Liver (tissue), 9 donors: ENCODE results near the gene PACC1. TPM values are rescaled to one million over a fixed set of nuclear protein-coding genes. Genes with fewer than 3 reads are reported as not detected.
"Not testable (repeated sequence)": the region's sequence is repeated elsewhere in the genome, so short reads cannot be mapped to it uniquely, and the experiment has no call there.

Source experiments
- DNase-seq: peaks from one replicate; pipeline ENCODE4 v3.0.0-alpha.2; 2017; ENCODE audit warnings: low spot score
- H3K27ac ChIP-seq, 2 donors: one replicate each; pipeline ENCODE4 v1.7.0; 2013; ENCODE audit warnings: inconsistent platforms in 2 of 2, low read length in 2 of 2, control low read depth in 1 of 2, low read depth in 1 of 2, mild to moderate bottlenecking in 1 of 2
- H3K27me3 ChIP-seq, 4 donors: one replicate each; pipeline versions ENCODE4 v1.6.1 to v1.7.0; 2013; ENCODE audit warnings: low read length in 3 of 4, inconsistent platforms in 1 of 4, mild to moderate bottlenecking in 1 of 4, moderate library complexity in 1 of 4; ENCODE audit not compliant: control insufficient read depth in 4 of 4, insufficient read depth in 4 of 4
- H3K36me3 ChIP-seq, 4 donors: one replicate each; pipeline versions ENCODE4 v1.6.1 to v1.7.0; 2013; ENCODE audit warnings: low read length in 3 of 4, mild to moderate bottlenecking in 3 of 4, low read depth in 1 of 4, moderate library complexity in 1 of 4; ENCODE audit not compliant: control insufficient read depth in 4 of 4, insufficient read depth in 3 of 4
- H3K4me1 ChIP-seq, 4 donors: one replicate each; pipeline versions ENCODE4 v1.6.1 to v1.7.0; 2013; ENCODE audit warnings: low read length in 3 of 4, mild to moderate bottlenecking in 3 of 4, moderate library complexity in 1 of 4; ENCODE audit not compliant: control insufficient read depth in 4 of 4, insufficient read depth in 4 of 4
- H3K4me3 ChIP-seq, 3 donors: one replicate each; pipeline versions ENCODE4 v1.6.1 to v1.7.0; 2013; ENCODE audit warnings: low read length in 3 of 3, control low read depth in 1 of 3, low read depth in 1 of 3, mild to moderate bottlenecking in 1 of 3
- H3K9ac ChIP-seq, 2 donors: one replicate each; pipeline ENCODE4 v1.7.0; 2013; ENCODE audit warnings: low read length in 2 of 2, mild to moderate bottlenecking in 2 of 2, moderate library complexity in 2 of 2, control low read depth in 1 of 2, low read depth in 1 of 2
- H3K9me3 ChIP-seq, 4 donors: one replicate each; pipeline versions ENCODE4 v1.6.1 to v1.7.0; 2013; ENCODE audit warnings: low read length in 3 of 4; ENCODE audit not compliant: control insufficient read depth in 4 of 4
- CTCF ChIP-seq: fragments of 150-350 bp; IDR thresholded peaks from 2 replicates; pipeline ENCODE4 v1.5.1; 2017; ENCODE audit warnings: improper control_type of control experiment, low read depth, low read length; ENCODE audit not compliant: missing input control
- EGR1 ChIP-seq, 2 donors: IDR thresholded peaks; 2 replicates each; pipeline ENCODE4 v1.6.1; 2016 to 2018; ENCODE audit warnings: antibody characterized with exemption in 2 of 2, low read depth in 2 of 2
- FOXA1 ChIP-seq: IDR thresholded peaks from 2 replicates; pipeline ENCODE4 v1.6.1; 2016; ENCODE audit warnings: antibody characterized with exemption
- GABPA ChIP-seq, 2 donors: IDR thresholded peaks in 1 of 2; conservative IDR thresholded peaks in 1 of 2; 2 replicates each; pipeline ENCODE4 v1.6.1; 2016; ENCODE audit warnings: antibody characterized with exemption in 2 of 2, mild to moderate bottlenecking in 1 of 2, moderate library complexity in 1 of 2
- HNF4A ChIP-seq, 2 donors: conservative IDR thresholded peaks; 2 replicates each; pipeline ENCODE4 v1.6.1; 2016; ENCODE audit warnings: antibody characterized with exemption in 2 of 2, mild to moderate bottlenecking in 2 of 2
- HNF4G ChIP-seq: IDR thresholded peaks from 2 replicates; pipeline ENCODE4 v1.6.1; 2016; ENCODE audit warnings: antibody characterized with exemption
- JUND ChIP-seq, 2 donors: IDR thresholded peaks; 2 replicates each; pipeline ENCODE4 v1.6.1; 2016; ENCODE audit warnings: antibody characterized with exemption in 2 of 2
- NR2F2 ChIP-seq: IDR thresholded peaks from 2 replicates; pipeline ENCODE4 v1.6.1; 2016; ENCODE audit warnings: antibody characterized with exemption
- RAD21 ChIP-seq, 2 donors: IDR thresholded peaks; 2 replicates each; pipeline ENCODE4 v1.6.1; 2016; ENCODE audit warnings: antibody characterized with exemption in 2 of 2, mild to moderate bottlenecking in 2 of 2
- REST ChIP-seq: IDR thresholded peaks from 2 replicates; pipeline ENCODE4 v1.6.1; 2016; ENCODE audit warnings: antibody characterized with exemption, mild to moderate bottlenecking
- RXRA ChIP-seq, 2 donors: IDR thresholded peaks; 2 replicates each; pipeline ENCODE4 v1.6.1; 2017 to 2018; ENCODE audit warnings: antibody characterized with exemption in 2 of 2, mild to moderate bottlenecking in 1 of 2
- SP1 ChIP-seq: IDR thresholded peaks from 2 replicates; pipeline ENCODE4 v1.6.1; 2018; ENCODE audit warnings: antibody characterized with exemption, mild to moderate bottlenecking
- TAF1 ChIP-seq: conservative IDR thresholded peaks from 2 replicates; pipeline ENCODE4 v1.6.1; 2016; ENCODE audit warnings: antibody characterized with exemption, mild to moderate bottlenecking
- YY1 ChIP-seq: IDR thresholded peaks from 2 replicates; pipeline ENCODE4 v1.6.1; 2016; ENCODE audit warnings: antibody characterized with exemption, mild to moderate bottlenecking
- WGBS: extraction: QIAGEN DNeasy Blood & Tissue Kit; methylation state at CpG from one replicate; pipeline ENCODE4 v1.1.7; 2013; 5-methylcytosine and 5-hydroxymethylcytosine counted together
- polyA plus RNA-seq, 2 donors: library from polyadenylated mRNA; stranded (reverse) in 1 of 2; unstranded in 1 of 2; fragments of 200-250 nt in 1 of 2; fragments of >200 nt in 1 of 2; fragmentation: Nextera tagmentation in 1 of 2; extraction: Ambion mirVana in 1 of 2; gene quantifications; one replicate each; pipeline versions ENCODE4 v1.2.1 to v1.2.3, GENCODE V29; 2013 to 2015
- total RNA-seq, 2 donors: library from RNA; depleted of rRNA; stranded (reverse); fragments of >200 nt; gene quantifications; one replicate each; pipeline ENCODE4 v1.2.3, GENCODE V29; 2014
- TF ChIP-seq, protein P1 (sequence below): IDR thresholded peaks from 2 replicates; pipeline ENCODE4 v1.6.1; 2016; ENCODE audit warnings: antibody characterized with exemption
- TF ChIP-seq, protein P2 (sequence below): IDR thresholded peaks from 2 replicates; pipeline ENCODE4 v1.6.1; 2016; ENCODE audit warnings: antibody characterized with exemption
- TF ChIP-seq, protein P3 (sequence below): IDR thresholded peaks from 2 replicates; pipeline ENCODE4 v1.6.1; 2016; ENCODE audit warnings: antibody characterized with exemption
- donor health status: healthy.
- donor health status: healthy.
- donor health status: healthy.
- donor health status: healthy.
- donor health status: healthy.

The PACC1 gene
- total and polyA plus RNA-seq, 4 donors: 1.4 to 3.4 (median 1.7) TPM

DNA sequence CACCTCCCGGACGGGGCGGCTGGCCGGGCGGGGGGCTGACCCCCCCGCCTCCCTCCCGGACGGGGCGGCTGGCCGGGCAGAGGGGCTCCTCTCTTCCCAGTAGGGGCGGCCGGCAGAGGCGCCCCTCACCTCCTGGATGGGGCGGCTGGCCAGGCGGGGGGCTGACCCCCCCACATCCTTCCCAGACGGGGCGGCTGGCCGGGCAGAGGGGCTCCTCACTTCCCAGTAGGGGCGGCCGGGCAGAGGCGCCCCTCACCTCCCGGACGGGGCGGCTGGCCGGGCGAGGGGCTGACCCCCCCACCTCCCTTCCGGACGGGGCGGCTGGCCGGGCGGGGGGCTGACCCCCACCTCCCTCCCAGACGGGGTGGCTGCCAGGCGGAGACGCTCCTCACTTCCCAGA is 93.7 kb downstream of the PACC1 start:
- not testable (repeated sequence) for H3K36me3 ChIP-seq, H3K9ac ChIP-seq, H3K4me3 ChIP-seq, DNase-seq, H3K9me3 ChIP-seq, H3K27ac ChIP-seq, H3K27me3 ChIP-seq, H3K4me1 ChIP-seq
- 89% methylated on average over 11 of the region's 34 CpGs for WGBS

- peaks cover 0 to 11% (median 0%) of the 10 kb centered on the region in 4 donors for H3K4me1 ChIP-seq
- WGBS: 77% methylated on average over 2 of the region's 2 CpGs
- TF ChIP-seq, protein P1, sequence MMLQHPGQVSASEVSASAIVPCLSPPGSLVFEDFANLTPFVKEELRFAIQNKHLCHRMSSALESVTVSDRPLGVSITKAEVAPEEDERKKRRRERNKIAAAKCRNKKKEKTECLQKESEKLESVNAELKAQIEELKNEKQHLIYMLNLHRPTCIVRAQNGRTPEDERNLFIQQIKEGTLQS: no peak
- no peak for TF ChIP-seq EGR1 (IDR thresholded peaks at IDR 0.05; ENCODE audit: low read depth in 2 of 2)
- TF ChIP-seq GABPA (IDR thresholded peaks at IDR 0.05 in 1 of 2, conservative IDR thresholded peaks at IDR 0.05 in 1 of 2): no peak
- no peak for TF ChIP-seq FOXA1
- no peak for TF ChIP-seq HNF4A (conservative IDR thresholded peaks at IDR 0.05)
- no peak for TF ChIP-seq CTCF
- no peak for TF ChIP-seq REST
- TF ChIP-seq, protein P2, sequence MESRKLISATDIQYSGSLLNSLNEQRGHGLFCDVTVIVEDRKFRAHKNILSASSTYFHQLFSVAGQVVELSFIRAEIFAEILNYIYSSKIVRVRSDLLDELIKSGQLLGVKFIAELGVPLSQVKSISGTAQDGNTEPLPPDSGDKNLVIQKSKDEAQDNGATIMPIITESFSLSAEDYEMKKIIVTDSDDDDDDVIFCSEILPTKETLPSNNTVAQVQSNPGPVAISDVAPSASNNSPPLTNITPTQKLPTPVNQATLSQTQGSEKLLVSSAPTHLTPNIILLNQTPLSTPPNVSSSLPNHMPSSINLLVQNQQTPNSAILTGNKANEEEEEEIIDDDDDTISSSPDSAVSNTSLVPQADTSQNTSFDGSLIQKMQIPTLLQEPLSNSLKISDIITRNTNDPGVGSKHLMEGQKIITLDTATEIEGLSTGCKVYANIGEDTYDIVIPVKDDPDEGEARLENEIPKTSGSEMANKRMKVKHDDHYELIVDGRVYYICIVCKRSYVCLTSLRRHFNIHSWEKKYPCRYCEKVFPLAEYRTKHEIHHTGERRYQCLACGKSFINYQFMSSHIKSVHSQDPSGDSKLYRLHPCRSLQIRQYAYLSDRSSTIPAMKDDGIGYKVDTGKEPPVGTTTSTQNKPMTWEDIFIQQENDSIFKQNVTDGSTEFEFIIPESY: no peak
- no peak for TF ChIP-seq NR2F2
- TF ChIP-seq TAF1: no peak
- TF ChIP-seq, protein P3, sequence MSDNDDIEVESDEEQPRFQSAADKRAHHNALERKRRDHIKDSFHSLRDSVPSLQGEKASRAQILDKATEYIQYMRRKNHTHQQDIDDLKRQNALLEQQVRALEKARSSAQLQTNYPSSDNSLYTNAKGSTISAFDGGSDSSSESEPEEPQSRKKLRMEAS: no peak
- TF ChIP-seq RAD21 (IDR thresholded peaks at IDR 0.05): no peak
- TF ChIP-seq HNF4G: no peak
- no peak for TF ChIP-seq SP1
- no peak for TF ChIP-seq YY1
- TF ChIP-seq JUND (IDR thresholded peaks at IDR 0.05): no peak
- no peak for TF ChIP-seq RXRA (IDR thresholded peaks at IDR 0.05)
- no peak overlapping the region for H3K9ac ChIP-seq
- no peaks in the 10 kb centered on the region for H3K27me3 ChIP-seq
- H3K27ac ChIP-seq: no peak overlapping the region
- no peak overlapping the region for H3K4me3 ChIP-seq
- no peaks in the 10 kb centered on the region for H3K9me3 ChIP-seq
- DNase-seq: no peak
- H3K36me3 ChIP-seq: no peaks in the 10 kb centered on the region
Observed at GRCh38 chr1:212317916-212318315, 96.8 kb downstream of the PACC1 start.
